SK-N-MC (cell line): Measurements from ENCODE around the gene TRIM47.

Experiments
- EZH2 ChIP-seq: fragments of 200-600 bp; sonication (generic); IDR thresholded peaks from one replicate; pipeline ENCODE4 v1.6.1; 2017; ENCODE audit warnings: antibody characterized with exemption
- POLR2AphosphoS5 ChIP-seq: IDR thresholded peaks from 2 replicates; pipeline ENCODE4 v1.6.1; 2012; ENCODE audit warnings: mild to moderate bottlenecking, low read depth, low read length, borderline replicate concordance

DNA sequence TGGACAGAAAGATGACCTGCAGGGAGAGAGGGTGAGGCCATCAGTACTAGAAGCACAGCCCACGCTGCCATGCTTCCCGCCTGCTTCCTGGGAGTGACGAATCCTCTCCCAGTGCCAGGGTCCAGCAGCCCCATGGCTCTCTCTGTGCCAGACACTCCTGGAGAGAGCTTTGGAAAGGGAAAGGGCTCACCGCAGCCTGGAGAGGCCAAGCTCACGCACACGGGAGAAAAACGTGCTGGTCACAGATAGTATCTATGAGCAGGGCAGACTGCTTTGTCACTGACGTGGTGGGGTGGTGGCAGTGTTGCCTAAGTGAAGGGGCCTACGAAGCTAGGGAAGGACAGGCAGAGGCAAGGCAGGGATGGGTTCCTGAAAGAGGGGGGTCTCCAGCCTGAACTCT, 28.7 kb downstream of the TRIM47 start:
- no peak for TF ChIP-seq EZH2
- no peak for TF ChIP-seq POLR2AphosphoS5
